SU-DHL-6 (cell line): ENCODE measurements around the gene VPS13D.

ENCODE experiments used
- H2AFZ ChIP-seq: fragments of 200-600 bp; sonication (generic); 2 replicates; pipeline ENCODE4 v1.6.1; 2014; ENCODE audit warnings: low read depth, mild to moderate bottlenecking, moderate library complexity, mixed read lengths, antibody characterized with exemption, low read length; ENCODE audit not compliant: severe bottlenecking
- H3F3A ChIP-seq: fragments of 200-600 bp; shearing (Covaris generic); 2 replicates; pipeline ENCODE4 v1.6.0; 2016; ENCODE audit warnings: antibody characterized with exemption, mild to moderate bottlenecking; ENCODE audit not compliant: insufficient read depth
- H3K27ac ChIP-seq: fragments of 200-600 bp; sonication (generic); 2 replicates; pipeline ENCODE4 v1.5.1; 2016; ENCODE audit warnings: low read depth, mild to moderate bottlenecking, low read length, moderate library complexity, mixed read lengths
- H3K27me3 ChIP-seq: fragments of 200-600 bp; sonication (generic), shearing (Covaris generic); 2 replicates; pipeline ENCODE4 v1.6.0; 2014; ENCODE audit warnings: mild to moderate bottlenecking, low read length
- H3K36me3 ChIP-seq: fragments of 200-600 bp; sonication (generic); 2 replicates; pipeline ENCODE4 v1.6.1; 2014; ENCODE audit warnings: mild to moderate bottlenecking, low read length, mixed read lengths
- H3K4me2 ChIP-seq: fragments of 300-600, 200-600 bp; shearing (Covaris generic), sonication (generic); 2 replicates; pipeline ENCODE4 v1.6.0; 2014; ENCODE audit warnings: low read length, low read depth, mild to moderate bottlenecking; ENCODE audit not compliant: poor library complexity, severe bottlenecking
- H3K4me3 ChIP-seq: fragments of 200-600 bp; sonication (generic); 2 replicates; pipeline ENCODE4 v1.5.1; 2014; ENCODE audit warnings: antibody characterized with exemption, low read length, mild to moderate bottlenecking, mixed read lengths; ENCODE audit not compliant: insufficient read depth, poor library complexity, severe bottlenecking
- H3K79me2 ChIP-seq: fragments of 200-600 bp; sonication (generic); 2 replicates; pipeline ENCODE4 v1.6.1; 2014; ENCODE audit warnings: mild to moderate bottlenecking, low read length, moderate library complexity; ENCODE audit not compliant: insufficient read depth
- H3K9ac ChIP-seq: fragments of 200-600 bp; sonication (generic); 2 replicates; pipeline ENCODE4 v1.7.0; 2014; ENCODE audit warnings: mild to moderate bottlenecking, low read length
- H3K9me2 ChIP-seq: fragments of 200-600 bp; sonication (generic); replicated peaks from 2 replicates; pipeline ENCODE4 v1.6.1; 2014; ENCODE audit warnings: low read length; ENCODE audit not compliant: insufficient read depth
- H3K9me3 ChIP-seq: fragments of 200-600 bp; sonication (generic); 2 replicates; pipeline ENCODE4 v1.6.1; 2014; ENCODE audit warnings: low read length, mixed read lengths; ENCODE audit not compliant: insufficient read depth
- H4K20me1 ChIP-seq: fragments of 200-600 bp; sonication (generic); 2 replicates; pipeline ENCODE4 v1.6.1; 2014; ENCODE audit warnings: low read depth, mild to moderate bottlenecking, antibody characterized with exemption, low read length, moderate library complexity, mixed read lengths
- CTCF ChIP-seq: fragments of 200-600 bp; sonication (generic); IDR thresholded peaks from one replicate; pipeline ENCODE4 v1.5.1; 2017; ENCODE audit warnings: antibody characterized with exemption, mild to moderate bottlenecking, low read length, moderate library complexity; ENCODE audit not compliant: insufficient read depth, poor library complexity, severe bottlenecking
- EZH2phosphoT487 ChIP-seq: fragments of 200-600 bp; sonication (generic), shearing (Covaris generic); conservative IDR thresholded peaks from 2 replicates; pipeline ENCODE4 v1.6.1; 2018; ENCODE audit warnings: mild to moderate bottlenecking, antibody characterized with exemption, low read length, moderate library complexity, mixed read lengths

The VPS13D gene

GRCh38 chr1:12372761-12373160 lies 142.9 kb downstream of the VPS13D start:
- Histone ChIP-seq H3K27me3 (no peaks in the 10 kb centered on the region), H3K9me2 (no peaks in the 10 kb centered on the region), H3K4me2 (no peak overlapping the region), H3K36me3 (no peaks in the 10 kb centered on the region), H3F3A (no peaks in the 10 kb centered on the region), H3K9me3 (no peaks in the 10 kb centered on the region), H3K9ac (no peak overlapping the region), H3K79me2 (no peaks in the 10 kb centered on the region), H3K4me3 (no peak overlapping the region), H3K27ac (no peak overlapping the region), H2AFZ (no peak overlapping the region), H4K20me1 (no peaks in the 10 kb centered on the region)
- TF ChIP-seq CTCF (no peak), EZH2phosphoT487 (no peak)

- no peaks in the 10 kb centered on the region for H4K20me1 ChIP-seq
- no peaks in the 10 kb centered on the region for H3K9me2 ChIP-seq
- H3K4me2 ChIP-seq = no peak overlapping the region
- TF ChIP-seq CTCF = no peak
- TF ChIP-seq EZH2phosphoT487 = no peak
- H3K79me2 ChIP-seq = no peaks in the 10 kb centered on the region
- H3K36me3 ChIP-seq = no peaks in the 10 kb centered on the region; the same call in 1 of the 2 replicates
- no peak overlapping the region for H2AFZ ChIP-seq
- no peaks in the 10 kb centered on the region for H3K9me3 ChIP-seq
- no peak overlapping the region for H3K27ac ChIP-seq
- H3F3A ChIP-seq = no peaks in the 10 kb centered on the region
- no peak overlapping the region for H3K4me3 ChIP-seq
- H3K9ac ChIP-seq = no peak overlapping the region
- H3K27me3 ChIP-seq = no peaks in the 10 kb centered on the region
Observed at GRCh38 chr1:12375133-12375829, 145.5 kb downstream of the VPS13D start.

- H3K9ac ChIP-seq = no peak overlapping the region
- H3K4me3 ChIP-seq = no peak overlapping the region
- H3F3A ChIP-seq = no peaks in the 10 kb centered on the region
- H3K27me3 ChIP-seq = no peaks in the 10 kb centered on the region
- H3K4me2 ChIP-seq = no peak overlapping the region
- H3K79me2 ChIP-seq = no peaks in the 10 kb centered on the region
- no peak for TF ChIP-seq CTCF
- no peak for TF ChIP-seq EZH2phosphoT487
- no peak overlapping the region for H3K27ac ChIP-seq
- H3K9me3 ChIP-seq = no peaks in the 10 kb centered on the region
- no peaks in the 10 kb centered on the region for H4K20me1 ChIP-seq
- H2AFZ ChIP-seq = no peak overlapping the region
- H3K36me3 ChIP-seq = no peaks in the 10 kb centered on the region; the same call in 1 of the 2 replicates
- no peaks in the 10 kb centered on the region for H3K9me2 ChIP-seq
Observed at GRCh38 chr1:12376236-12377045, 146.6 kb downstream of the VPS13D start.
